ENCODE results near the gene TGM3. TPM values are rescaled to one million over a fixed set of nuclear protein-coding genes. Genes with fewer than 3 reads are reported as not detected.
A peak's percentile ranks its signal among the peaks of the same experiment; 100 is the strongest.

The TGM3 gene
- total RNA-seq, 1 donor from 2014 or later = not detected

GRCh38 chr20:2301164-2301622 lies 5.4 kb downstream of the TGM3 start:
- H3K9me3 ChIP-seq (replicated peaks) = no peaks in the 10 kb centered on the region
- peak; percentile 35 for DNase-seq
- H3K27ac ChIP-seq (replicated peaks) = no peak overlapping the region
- no peak overlapping the region for H3K4me3 ChIP-seq
- intact Hi-C loops (cut with micrococcal nuclease) = no loop called here
- no peak for TF ChIP-seq CTCF (IDR thresholded peaks at IDR 0.05; ENCODE audit: borderline replicate concordance)
- no peaks in the 10 kb centered on the region for H3K4me1 ChIP-seq
- H3K27me3 ChIP-seq (ENCODE audit: low read depth) = peaks cover 79% of the 10 kb centered on the region
- H3K36me3 ChIP-seq = no peaks in the 10 kb centered on the region

GRCh38 chr20:2302384-2303060 lies 6.7 kb downstream of the TGM3 start:
- Histone ChIP-seq H3K27me3 (ENCODE audit: low read depth) (peaks cover 72% of the 10 kb centered on the region), H3K4me3 (no peak overlapping the region), H3K4me1 (no peaks in the 10 kb centered on the region), H3K27ac (replicated peaks) (no peak overlapping the region), H3K36me3 (no peaks in the 10 kb centered on the region), H3K9me3 (replicated peaks) (no peaks in the 10 kb centered on the region)
- intact Hi-C loops (cut with micrococcal nuclease) = no loop called here
- DNase-seq = no peak
- TF ChIP-seq CTCF (IDR thresholded peaks at IDR 0.05; ENCODE audit: borderline replicate concordance) = no peak

- H3K27ac ChIP-seq (replicated peaks) = no peak overlapping the region
- TF ChIP-seq CTCF (IDR thresholded peaks at IDR 0.05; ENCODE audit: borderline replicate concordance) = no peak
- H3K27me3 ChIP-seq (ENCODE audit: low read depth) = peaks cover 64% of the 10 kb centered on the region
- intact Hi-C loops (cut with micrococcal nuclease) = no loop called here
- no peak overlapping the region for H3K4me3 ChIP-seq
- no peaks in the 10 kb centered on the region for H3K9me3 ChIP-seq (replicated peaks)
- DNase-seq = no peak
- no peaks in the 10 kb centered on the region for H3K4me1 ChIP-seq
- no peaks in the 10 kb centered on the region for H3K36me3 ChIP-seq
Observed at GRCh38 chr20:2303673-2304072, 7.9 kb downstream of the TGM3 start.

- Histone ChIP-seq H3K36me3 (no peaks in the 10 kb centered on the region), H3K9me3 (replicated peaks) (no peaks in the 10 kb centered on the region), H3K4me3 (no peak overlapping the region), H3K27ac (replicated peaks) (no peak overlapping the region), H3K4me1 (no peaks in the 10 kb centered on the region), H3K27me3 (ENCODE audit: low read depth) (peaks cover 59% of the 10 kb centered on the region)
- DNase-seq = no peak
- intact Hi-C loops (cut with micrococcal nuclease) = no loop called here
- no peak for TF ChIP-seq CTCF (IDR thresholded peaks at IDR 0.05; ENCODE audit: borderline replicate concordance)
Observed at GRCh38 chr20:2304180-2304579, 8.4 kb downstream of the TGM3 start.

- Histone ChIP-seq H3K27me3 (ENCODE audit: low read depth) (peaks cover 53% of the 10 kb centered on the region), H3K9me3 (replicated peaks) (no peaks in the 10 kb centered on the region), H3K36me3 (no peaks in the 10 kb centered on the region), H3K27ac (replicated peaks) (no peak overlapping the region), H3K4me1 (no peaks in the 10 kb centered on the region), H3K4me3 (no peak overlapping the region)
- DNase-seq = no peak
- intact Hi-C loops (cut with micrococcal nuclease) = no loop called here
- no peak for TF ChIP-seq CTCF (IDR thresholded peaks at IDR 0.05; ENCODE audit: borderline replicate concordance)
Observed at GRCh38 chr20:2305029-2305428, 9.2 kb downstream of the TGM3 start.

All from left ventricle myocardium inferior (tissue), 1 donor.